ENCODE results near the gene GP5. TPM values are rescaled to one million over a fixed set of nuclear protein-coding genes. Genes with fewer than 3 reads are reported as not detected.
A peak's percentile ranks its signal among the peaks of the same experiment; 100 is the strongest.

The GP5 gene
- total and polyA plus RNA-seq, 2 of the 13 experiments (the other 11 are each of a cell fraction or from before 2014, with no cell fraction given), result not detected

DNA sequence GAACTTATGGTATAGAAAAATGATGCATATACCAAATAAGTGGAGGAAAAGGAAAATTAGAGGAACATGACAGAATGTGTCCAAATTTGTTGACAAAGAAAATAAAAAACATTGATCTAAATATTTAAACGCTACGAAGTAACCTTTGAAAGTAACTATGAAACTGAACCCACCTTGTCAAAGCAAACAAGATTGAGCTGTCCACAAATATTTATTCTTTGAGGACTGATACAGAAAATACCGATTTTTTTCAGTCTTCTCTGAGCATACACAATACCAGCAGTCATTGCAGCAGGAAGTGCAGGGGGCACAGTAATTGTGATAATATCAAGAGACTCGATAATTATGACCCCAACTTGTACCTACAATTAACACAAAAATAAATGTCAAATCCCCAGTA, 47.7 kb upstream of the GP5 start (continued):
- TF ChIP-seq, protein P1, sequence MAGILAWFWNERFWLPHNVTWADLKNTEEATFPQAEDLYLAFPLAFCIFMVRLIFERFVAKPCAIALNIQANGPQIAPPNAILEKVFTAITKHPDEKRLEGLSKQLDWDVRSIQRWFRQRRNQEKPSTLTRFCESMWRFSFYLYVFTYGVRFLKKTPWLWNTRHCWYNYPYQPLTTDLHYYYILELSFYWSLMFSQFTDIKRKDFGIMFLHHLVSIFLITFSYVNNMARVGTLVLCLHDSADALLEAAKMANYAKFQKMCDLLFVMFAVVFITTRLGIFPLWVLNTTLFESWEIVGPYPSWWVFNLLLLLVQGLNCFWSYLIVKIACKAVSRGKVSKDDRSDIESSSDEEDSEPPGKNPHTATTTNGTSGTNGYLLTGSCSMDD (CRISPR knock-in tag; IDR thresholded peaks at IDR 0.05), result no peak
- no peak for TF ChIP-seq NCOA1 (CRISPR knock-in tag; IDR thresholded peaks at IDR 0.05)
- no peak for TF ChIP-seq HNF1A (IDR thresholded peaks at IDR 0.05; ENCODE audit: low read depth)
- no peak for TF ChIP-seq HNF1A (CRISPR knock-in tag; IDR thresholded peaks at IDR 0.05; ENCODE audit: borderline replicate concordance)
- TF ChIP-seq HNF4G (IDR thresholded peaks at IDR 0.05; ENCODE audit: borderline replicate concordance, low read depth, low read length), result peak; percentile 22; the same call in 1 of the 2 replicates
- TF ChIP-seq HNF4G (CRISPR knock-in tag; IDR thresholded peaks at IDR 0.05; ENCODE audit: borderline replicate concordance, low read depth), result no peak
- TF ChIP-seq NR2F2 (IDR thresholded peaks at IDR 0.05; ENCODE audit: borderline replicate concordance, low read depth), result peak; percentile 81
- TF ChIP-seq SNAI1 (CRISPR knock-in tag; IDR thresholded peaks at IDR 0.05; ENCODE audit: borderline replicate concordance), result no peak
- TF ChIP-seq, protein P2, sequence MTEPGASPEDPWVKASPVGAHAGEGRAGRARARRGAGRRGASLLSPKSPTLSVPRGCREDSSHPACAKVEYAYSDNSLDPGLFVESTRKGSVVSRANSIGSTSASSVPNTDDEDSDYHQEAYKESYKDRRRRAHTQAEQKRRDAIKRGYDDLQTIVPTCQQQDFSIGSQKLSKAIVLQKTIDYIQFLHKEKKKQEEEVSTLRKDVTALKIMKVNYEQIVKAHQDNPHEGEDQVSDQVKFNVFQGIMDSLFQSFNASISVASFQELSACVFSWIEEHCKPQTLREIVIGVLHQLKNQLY (CRISPR knock-in tag; IDR thresholded peaks at IDR 0.05), result 0 out of 2 replicates have a peak, but pooled peaks have one; percentile 36
- TF ChIP-seq AGO2 (optimal IDR thresholded peaks at IDR 0.05; ENCODE audit: low read depth, low read length), result no peak
- no peak for TF ChIP-seq TOE1 (CRISPR knock-in tag; IDR thresholded peaks at IDR 0.05)
- TF ChIP-seq GATAD2A (CRISPR knock-in tag; IDR thresholded peaks at IDR 0.05), result peak; percentile 68
- no peak for TF ChIP-seq DNMT3B (CRISPR knock-in tag; conservative IDR thresholded peaks at IDR 0.05)
- no peak for TF ChIP-seq CENPBD1 (CRISPR knock-in tag; IDR thresholded peaks at IDR 0.05; ENCODE audit: borderline replicate concordance, low read depth)
- TF ChIP-seq ZNF710 (CRISPR knock-in tag; IDR thresholded peaks at IDR 0.05; ENCODE audit: borderline replicate concordance), result 0 out of 2 replicates have a peak, but pooled peaks have one; percentile 51
- TF ChIP-seq ZBTB10 (CRISPR knock-in tag; IDR thresholded peaks at IDR 0.05; ENCODE audit: borderline replicate concordance), result no peak
- TF ChIP-seq, protein P3, sequence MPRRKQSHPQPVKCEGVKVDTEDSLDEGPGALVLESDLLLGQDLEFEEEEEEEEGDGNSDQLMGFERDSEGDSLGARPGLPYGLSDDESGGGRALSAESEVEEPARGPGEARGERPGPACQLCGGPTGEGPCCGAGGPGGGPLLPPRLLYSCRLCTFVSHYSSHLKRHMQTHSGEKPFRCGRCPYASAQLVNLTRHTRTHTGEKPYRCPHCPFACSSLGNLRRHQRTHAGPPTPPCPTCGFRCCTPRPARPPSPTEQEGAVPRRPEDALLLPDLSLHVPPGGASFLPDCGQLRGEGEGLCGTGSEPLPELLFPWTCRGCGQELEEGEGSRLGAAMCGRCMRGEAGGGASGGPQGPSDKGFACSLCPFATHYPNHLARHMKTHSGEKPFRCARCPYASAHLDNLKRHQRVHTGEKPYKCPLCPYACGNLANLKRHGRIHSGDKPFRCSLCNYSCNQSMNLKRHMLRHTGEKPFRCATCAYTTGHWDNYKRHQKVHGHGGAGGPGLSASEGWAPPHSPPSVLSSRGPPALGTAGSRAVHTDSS (CRISPR knock-in tag; conservative IDR thresholded peaks at IDR 0.05), result no peak
